Colonic mucosa (tissue), 4 donors: ENCODE measurements around the gene SAC3D1. TPM values are rescaled to one million over a fixed set of nuclear protein-coding genes. Genes with fewer than 3 reads are reported as not detected.

Source experiments
- DNase-seq: peaks from one replicate; pipeline ENCODE4 v3.0.0-alpha.2; 2020
- H3K27ac ChIP-seq: fragments of 200-600 bp; one replicate; pipeline ENCODE4 v1.8.0; 2021
- H3K27me3 ChIP-seq: fragments of 200-600 bp; one replicate; pipeline ENCODE4 v1.8.0; 2021
- H3K36me3 ChIP-seq: fragments of 200-600 bp; one replicate; pipeline ENCODE4 v1.8.0; 2021
- H3K4me1 ChIP-seq: fragments of 200-600 bp; one replicate; pipeline ENCODE4 v1.8.0; 2021; ENCODE audit warnings: mild to moderate bottlenecking
- H3K4me3 ChIP-seq: fragments of 200-600 bp; one replicate; pipeline ENCODE4 v1.8.0; 2021
- H3K9ac ChIP-seq, 2 donors: one replicate each; pipeline ENCODE4 v1.7.0; 2013; ENCODE audit warnings: control low read depth in 2 of 2, low read depth in 2 of 2, low read length in 2 of 2
- H3K9me3 ChIP-seq: fragments of 200-600 bp; one replicate; pipeline ENCODE4 v1.8.0; 2021
- intact Hi-C: fragments of 100-400 bp; cut with DNase I; formaldehyde crosslinking; loops from one replicate; pipeline ENCODE4 v1.14.1; 2022
- total RNA-seq, 2 donors: library from RNA; stranded (reverse); fragmentation: NEBNext Ultra II Directional in 1 of 2; extraction: Animal tissue kit (Norgen Biotek cat#: 25700) in 1 of 2; gene quantifications; one replicate each; pipeline ENCODE4 v1.2.1, GENCODE V29; 2021
- TF ChIP-seq, protein P1 (sequence below): fragments of 200-600 bp; IDR thresholded peaks from one replicate; pipeline ENCODE4 v1.8.0; 2022; ENCODE audit warnings: antibody characterized with exemption, mild to moderate bottlenecking
- donor health status: healthy.
- donor health status: DM: no; HTN: no; CAD: no.
- donor health status: DM: no; HTN: no; CAD: no.

Gene SAC3D1
- total RNA-seq, 2 donors from 2014 or later: 12.9 to 26.7 TPM

DNA sequence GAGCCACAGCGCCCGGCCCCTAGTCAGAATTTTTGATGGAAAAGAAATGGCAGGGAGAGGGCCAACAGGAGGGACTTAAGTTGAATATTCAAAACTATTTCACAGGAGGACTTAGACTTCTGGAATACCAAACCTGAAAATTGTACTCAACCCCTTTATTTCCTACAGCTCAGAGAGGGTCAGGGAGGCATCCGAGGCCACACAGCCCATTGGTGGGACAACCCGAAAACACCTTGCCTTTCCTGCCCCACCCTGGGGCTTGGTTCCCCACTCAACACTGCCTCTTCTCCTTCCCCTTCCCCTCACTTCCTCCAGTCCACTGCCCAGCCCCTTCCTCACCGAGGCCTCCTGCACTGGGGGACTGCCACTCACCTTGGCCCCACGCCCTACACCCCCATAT is 16.0 kb downstream of the SAC3D1 start:
- Histone ChIP-seq H3K36me3 (no peaks in the 10 kb centered on the region), H3K4me1 (no peaks in the 10 kb centered on the region), H3K9me3 (no peaks in the 10 kb centered on the region), H3K27me3 (no peaks in the 10 kb centered on the region), H3K27ac (no peak overlapping the region), H3K4me3 (no peak overlapping the region), H3K9ac (no peak overlapping the region)
- DNase-seq: no peak
- TF ChIP-seq, protein P1, sequence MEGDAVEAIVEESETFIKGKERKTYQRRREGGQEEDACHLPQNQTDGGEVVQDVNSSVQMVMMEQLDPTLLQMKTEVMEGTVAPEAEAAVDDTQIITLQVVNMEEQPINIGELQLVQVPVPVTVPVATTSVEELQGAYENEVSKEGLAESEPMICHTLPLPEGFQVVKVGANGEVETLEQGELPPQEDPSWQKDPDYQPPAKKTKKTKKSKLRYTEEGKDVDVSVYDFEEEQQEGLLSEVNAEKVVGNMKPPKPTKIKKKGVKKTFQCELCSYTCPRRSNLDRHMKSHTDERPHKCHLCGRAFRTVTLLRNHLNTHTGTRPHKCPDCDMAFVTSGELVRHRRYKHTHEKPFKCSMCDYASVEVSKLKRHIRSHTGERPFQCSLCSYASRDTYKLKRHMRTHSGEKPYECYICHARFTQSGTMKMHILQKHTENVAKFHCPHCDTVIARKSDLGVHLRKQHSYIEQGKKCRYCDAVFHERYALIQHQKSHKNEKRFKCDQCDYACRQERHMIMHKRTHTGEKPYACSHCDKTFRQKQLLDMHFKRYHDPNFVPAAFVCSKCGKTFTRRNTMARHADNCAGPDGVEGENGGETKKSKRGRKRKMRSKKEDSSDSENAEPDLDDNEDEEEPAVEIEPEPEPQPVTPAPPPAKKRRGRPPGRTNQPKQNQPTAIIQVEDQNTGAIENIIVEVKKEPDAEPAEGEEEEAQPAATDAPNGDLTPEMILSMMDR: no peak
- intact Hi-C loops: no loop called here

DNA sequence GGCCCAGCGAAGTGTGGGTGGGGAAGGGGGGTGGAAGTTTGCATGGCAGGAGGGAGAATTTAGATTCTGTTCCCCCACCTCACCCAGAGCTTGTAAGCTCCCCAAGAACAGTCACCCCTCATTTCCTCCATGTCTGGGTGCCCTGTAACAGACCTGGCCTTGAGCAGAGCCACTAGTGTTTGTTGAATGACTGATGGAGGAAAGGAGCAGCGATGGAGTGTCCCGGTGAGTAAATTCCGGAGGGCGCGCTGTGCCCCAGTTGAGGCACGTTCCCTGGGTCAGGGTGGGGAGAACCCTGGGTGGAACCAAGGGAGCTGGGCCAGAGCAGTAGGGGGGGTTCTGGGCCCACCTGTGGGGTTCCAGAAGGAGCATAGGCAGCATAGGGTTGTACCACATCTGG is 16.5 kb downstream of the SAC3D1 start:
- no peak overlapping the region for H3K4me3 ChIP-seq
- H3K36me3 ChIP-seq: no peaks in the 10 kb centered on the region
- no peaks in the 10 kb centered on the region for H3K9me3 ChIP-seq
- DNase-seq: no peak
- TF ChIP-seq, protein P1: no peak
- H3K27me3 ChIP-seq: no peaks in the 10 kb centered on the region
- no peak overlapping the region for H3K9ac ChIP-seq
- intact Hi-C loops: no loop called here
- no peak overlapping the region for H3K27ac ChIP-seq
- H3K4me1 ChIP-seq: no peaks in the 10 kb centered on the region

DNA sequence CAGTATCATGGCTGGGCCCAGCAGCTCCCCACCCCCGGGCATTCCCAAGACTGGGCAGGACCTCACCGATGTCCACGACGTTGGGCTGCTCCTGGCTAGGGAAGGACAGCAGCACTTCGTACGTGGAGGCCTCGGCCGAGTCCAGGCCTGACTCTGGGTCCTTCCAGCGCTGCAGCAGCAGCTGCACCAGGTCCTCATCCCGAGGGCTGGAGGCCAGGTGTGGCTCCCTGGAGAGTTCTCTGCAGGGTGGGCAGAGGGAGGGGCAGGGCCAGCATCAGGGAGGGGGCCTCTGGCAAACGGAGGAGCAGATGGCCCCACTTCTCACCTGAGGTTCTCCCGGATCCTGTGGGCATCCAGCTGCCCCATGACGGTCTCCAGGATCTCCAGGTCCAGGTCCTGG is 17.0 kb downstream of the SAC3D1 start:
- TF ChIP-seq, protein P1: no peak
- H3K9ac ChIP-seq: no peak overlapping the region
- no peaks in the 10 kb centered on the region for H3K36me3 ChIP-seq
- H3K4me3 ChIP-seq: no peak overlapping the region
- no peak overlapping the region for H3K27ac ChIP-seq
- no peaks in the 10 kb centered on the region for H3K4me1 ChIP-seq
- intact Hi-C loops: no loop called here
- no peak for DNase-seq
- H3K27me3 ChIP-seq: no peaks in the 10 kb centered on the region
- no peaks in the 10 kb centered on the region for H3K9me3 ChIP-seq

DNA sequence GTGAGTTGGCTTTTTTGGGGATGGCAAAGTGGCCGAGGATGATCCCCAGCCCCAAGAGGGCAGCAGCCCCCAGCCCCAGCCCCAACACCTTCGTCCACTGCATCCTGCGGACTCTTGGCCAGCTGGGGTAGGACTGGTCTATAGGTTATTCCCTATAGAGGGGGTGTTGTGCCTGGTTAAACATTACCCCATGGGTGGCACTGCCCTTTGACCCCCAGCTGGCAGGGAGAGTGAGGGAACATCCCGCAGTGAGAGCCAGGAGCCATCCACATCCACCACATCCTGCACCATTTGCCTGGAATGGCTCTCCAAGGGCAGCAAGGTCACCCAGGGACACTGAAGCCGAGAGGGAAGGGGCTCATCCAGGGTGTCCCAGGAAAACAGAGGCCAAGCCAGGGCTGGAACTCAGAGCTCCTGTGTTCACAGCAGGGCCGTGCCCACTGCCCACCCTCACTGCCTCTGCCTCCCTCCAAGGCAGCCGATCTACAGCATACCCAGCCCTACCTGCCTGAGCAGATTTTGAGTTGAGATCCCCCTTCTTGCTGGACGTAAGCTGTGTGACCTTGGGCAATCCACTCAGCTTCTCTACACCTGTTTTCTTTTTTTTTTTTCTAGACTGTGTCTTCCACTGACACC is 17.5 kb downstream of the SAC3D1 start, which contains the start of gene NAALADL1:
TSS of gene NAALADL1 (minus strand) at position 135 of the 636 bp plus-strand sequence. CDS start at position 103, 32 bp downstream.
- H3K27me3 ChIP-seq: no peaks in the 10 kb centered on the region
- H3K4me1 ChIP-seq: no peaks in the 10 kb centered on the region
- peak within 1 kb of the TSS in 1 of 2 donors; percentile 58 for H3K9ac ChIP-seq
- no peak within 1 kb of the TSS for H3K4me3 ChIP-seq
- H3K9me3 ChIP-seq: no peaks in the 10 kb centered on the region
- intact Hi-C loops: no loop called here
- H3K36me3 ChIP-seq: no peaks in the 10 kb centered on the region
- TF ChIP-seq, protein P1: no peak
- DNase-seq: peak; percentile 68
- no peak within 1 kb of the TSS for H3K27ac ChIP-seq

DNA sequence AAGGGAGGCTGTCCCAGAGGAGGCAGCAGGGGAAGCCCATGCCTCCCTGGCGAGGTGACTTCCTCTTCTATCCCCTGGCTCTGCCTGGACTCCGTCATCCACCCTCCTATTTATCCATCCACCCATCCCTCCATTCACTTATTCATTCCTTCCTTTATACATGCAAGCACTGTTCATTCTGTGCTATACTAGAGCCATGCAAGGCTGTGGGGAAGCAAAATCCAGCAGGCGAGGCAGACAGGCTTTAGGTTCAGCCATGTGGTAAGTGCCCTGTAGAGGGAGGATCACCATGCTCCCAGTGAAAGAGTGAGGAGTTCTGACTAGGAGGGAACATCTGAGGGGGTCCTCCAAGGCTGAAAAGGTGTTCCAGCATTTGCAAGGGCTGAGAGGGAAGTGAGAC is 18.5 kb downstream of the SAC3D1 start:
- intact Hi-C loops: no loop called here
- no peak overlapping the region for H3K4me3 ChIP-seq
- H3K27me3 ChIP-seq: no peaks in the 10 kb centered on the region
- H3K9me3 ChIP-seq: no peaks in the 10 kb centered on the region
- H3K27ac ChIP-seq: no peak overlapping the region
- no peaks in the 10 kb centered on the region for H3K4me1 ChIP-seq
- H3K9ac ChIP-seq: no peak overlapping the region
- TF ChIP-seq, protein P1: no peak
- H3K36me3 ChIP-seq: no peaks in the 10 kb centered on the region
- no peak for DNase-seq
